GM15510 (cell line): ENCODE measurements around the gene C1QTNF1.

Experiments
- POLR2A ChIP-seq: IDR thresholded peaks from 3 replicates; pipeline ENCODE4 v1.6.1; 2011; ENCODE audit warnings: borderline replicate concordance; ENCODE audit not compliant: insufficient read length; ENCODE audit errors: extremely low read depth

Gene C1QTNF1

GRCh38 chr17:78998311-78999055, 25.5 kb upstream of the C1QTNF1 start:
- no peak for TF ChIP-seq POLR2A

GRCh38 chr17:78999056-78999768, 24.8 kb upstream of the C1QTNF1 start:
- no peak for TF ChIP-seq POLR2A

- TF ChIP-seq POLR2A = no peak
Measured at GRCh38 chr17:78999947-79000395, 24.0 kb upstream of the C1QTNF1 start.

GRCh38 chr17:79000396-79001189, 23.4 kb upstream of the C1QTNF1 start:
- no peak for TF ChIP-seq POLR2A

GRCh38 chr17:79001190-79002020, 22.6 kb upstream of the C1QTNF1 start:
- no peak for TF ChIP-seq POLR2A

GRCh38 chr17:79002291-79002690, 21.7 kb upstream of the C1QTNF1 start:
- TF ChIP-seq POLR2A = no peak

GRCh38 chr17:79002796-79003593, 21.0 kb upstream of the C1QTNF1 start:
- no peak for TF ChIP-seq POLR2A

- no peak for TF ChIP-seq POLR2A
Measured at GRCh38 chr17:79003661-79004411, 20.1 kb upstream of the C1QTNF1 start.

- TF ChIP-seq POLR2A = no peak
Measured at GRCh38 chr17:79005063-79005861, 18.7 kb upstream of the C1QTNF1 start.

- no peak for TF ChIP-seq POLR2A
Measured at GRCh38 chr17:79006046-79006445, 17.9 kb upstream of the C1QTNF1 start.

GRCh38 chr17:79006794-79007503, 17.0 kb upstream of the C1QTNF1 start:
- no peak for TF ChIP-seq POLR2A
